COR-L47 (cell line): ENCODE data around the gene TMEM198.

ENCODE experiments used
- DNase-seq: peaks from one replicate; lab custom pipeline; 2025; lab: John Stamatoyannopoulos, UW

TMEM198 gene

DNA sequence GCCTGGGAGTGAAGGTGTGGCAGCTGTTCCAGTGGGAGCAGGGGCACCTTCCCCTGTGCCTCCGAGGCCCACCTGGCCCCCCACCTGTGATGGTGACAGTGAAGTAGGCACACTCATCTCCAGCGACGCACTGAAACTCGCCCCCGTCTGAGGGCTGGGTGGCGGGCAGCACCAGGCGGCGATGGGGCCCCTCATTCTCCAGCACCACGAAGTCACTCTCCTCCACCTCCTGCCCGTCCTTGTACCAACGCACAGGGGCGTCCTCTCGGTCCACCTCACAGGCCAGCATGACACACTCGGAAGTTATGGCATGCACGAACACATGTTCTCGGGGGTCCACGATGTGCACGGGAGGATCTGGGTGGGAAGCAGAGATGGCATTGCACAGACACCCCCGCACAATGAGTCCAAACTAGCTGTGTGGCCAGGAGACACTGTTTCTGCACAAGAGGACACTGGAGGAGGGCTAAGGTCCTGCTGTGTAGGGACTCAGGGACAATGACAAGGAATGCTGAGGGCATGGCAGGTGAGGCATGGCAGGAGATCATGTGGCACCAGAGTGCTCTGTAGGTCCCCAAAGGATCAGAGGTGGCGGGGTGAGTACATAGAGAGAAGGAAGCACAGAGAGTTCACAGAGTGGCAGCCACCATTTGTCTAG, 19.6 kb downstream of the TMEM198 start:
- DNase-seq, result no peak

DNA sequence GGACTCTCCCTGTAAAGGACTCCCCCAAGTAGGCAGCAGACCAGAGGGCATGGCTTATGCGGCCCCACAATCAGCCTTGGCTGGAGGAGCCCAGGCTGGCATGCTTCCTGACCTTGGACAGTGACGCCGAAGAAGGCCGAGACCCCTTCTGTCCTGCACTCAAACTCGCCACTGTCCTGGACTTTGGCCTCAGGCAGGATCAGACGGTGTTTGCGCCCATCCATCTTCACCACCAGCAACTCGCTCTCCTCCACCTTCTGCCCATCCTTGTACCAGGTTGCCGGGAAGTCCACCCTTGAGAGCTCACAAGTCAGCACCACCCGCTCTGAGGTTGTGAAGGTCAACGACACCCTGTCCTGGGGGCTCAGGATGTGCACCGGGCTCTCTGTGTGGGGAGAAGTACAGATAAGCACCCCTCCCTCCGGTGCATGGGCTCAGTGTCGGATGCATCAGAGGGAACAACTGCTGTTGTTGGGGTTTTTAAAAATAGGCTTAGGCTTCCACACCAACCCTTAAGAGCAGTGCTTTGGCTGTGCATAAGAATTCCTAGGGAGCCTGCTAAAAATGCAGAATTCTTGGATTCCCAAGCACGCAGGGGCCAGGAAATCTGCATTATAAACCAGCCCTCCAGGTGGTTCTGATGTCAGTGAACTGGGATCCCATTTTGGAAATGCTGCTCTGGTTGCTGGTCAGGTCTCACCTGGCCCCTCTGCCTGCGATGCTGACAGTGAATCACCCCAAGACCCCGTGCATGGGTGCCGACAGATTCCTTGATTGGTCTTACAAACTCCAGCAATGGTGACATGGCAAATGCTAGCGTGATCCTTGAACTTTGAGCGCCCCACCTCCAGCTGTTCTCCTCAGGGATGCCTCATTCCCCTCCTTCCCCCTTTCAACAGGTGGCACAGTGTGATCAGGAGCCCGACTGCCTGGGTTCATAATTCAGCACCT, 21.6 kb downstream of the TMEM198 start:
- DNase-seq, result no peak

DNA sequence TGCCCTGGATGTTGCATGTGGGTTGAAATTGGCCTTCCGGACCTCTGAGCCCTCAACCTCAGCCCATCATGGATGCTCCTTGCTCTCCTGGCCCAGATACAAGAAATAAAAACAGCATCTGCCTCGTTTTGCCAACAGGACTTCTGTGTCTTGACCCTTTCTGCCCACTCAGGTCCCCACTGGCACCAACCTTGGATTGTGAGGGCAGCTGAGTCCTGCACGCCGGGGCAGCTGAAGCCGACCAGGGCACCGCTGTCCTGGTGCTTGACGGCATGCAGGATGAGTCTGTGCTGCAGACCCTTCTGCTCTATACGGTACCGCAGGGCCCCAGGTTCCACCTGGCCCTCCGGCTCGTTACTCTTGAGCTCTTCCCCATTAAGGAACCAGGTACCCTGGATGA, 22.8 kb downstream of the TMEM198 start:
- DNase-seq, result no peak

DNA sequence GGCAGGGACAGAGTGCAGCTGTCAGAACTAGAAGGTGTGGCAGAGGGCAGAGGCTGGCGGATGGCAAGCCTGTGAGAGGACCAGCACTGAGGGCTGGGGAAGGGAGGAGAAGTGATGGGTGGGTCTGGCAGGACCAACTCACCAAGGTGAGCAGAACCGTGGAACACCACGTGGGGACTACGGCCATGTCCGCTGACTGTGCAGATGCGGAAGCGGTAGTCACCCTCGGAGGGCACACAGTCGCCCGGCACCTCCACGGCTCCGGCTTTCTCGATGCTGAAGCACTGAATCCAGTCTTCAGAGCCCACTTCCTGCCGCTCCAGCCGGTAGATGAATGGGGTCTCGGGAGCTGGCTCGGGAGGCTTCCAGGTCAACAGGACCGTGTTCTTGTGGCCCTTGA, 23.3 kb downstream of the TMEM198 start:
- no peak for DNase-seq

DNA sequence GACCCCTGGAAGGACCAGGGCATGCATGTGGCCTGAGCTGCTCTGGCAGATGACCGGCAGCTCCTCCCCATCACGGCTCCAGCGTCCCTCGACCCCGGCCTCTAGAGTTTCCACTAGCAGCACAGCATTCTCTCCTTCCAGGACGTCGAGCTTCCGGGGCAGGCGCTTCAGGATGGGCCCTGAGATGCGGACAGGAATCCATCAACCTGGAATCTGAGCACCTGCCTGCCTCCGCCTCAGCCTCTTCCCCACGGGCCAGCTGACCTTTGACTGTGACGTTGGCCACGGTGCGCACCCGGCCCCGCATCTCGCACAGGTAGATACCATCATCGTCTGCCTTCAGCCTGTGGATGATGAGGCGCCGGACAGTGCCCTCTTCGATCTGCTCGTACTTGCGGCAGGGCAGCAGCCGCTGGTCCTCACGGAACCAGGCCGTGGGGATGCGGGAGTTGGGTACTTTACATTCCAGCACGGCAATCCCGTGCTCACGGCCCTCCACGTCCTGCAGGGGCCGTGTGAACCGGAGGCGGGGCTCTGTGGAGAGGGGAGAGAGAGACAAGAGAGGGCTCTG, 24.0 kb downstream of the TMEM198 start:
- DNase-seq, result no peak

DNA sequence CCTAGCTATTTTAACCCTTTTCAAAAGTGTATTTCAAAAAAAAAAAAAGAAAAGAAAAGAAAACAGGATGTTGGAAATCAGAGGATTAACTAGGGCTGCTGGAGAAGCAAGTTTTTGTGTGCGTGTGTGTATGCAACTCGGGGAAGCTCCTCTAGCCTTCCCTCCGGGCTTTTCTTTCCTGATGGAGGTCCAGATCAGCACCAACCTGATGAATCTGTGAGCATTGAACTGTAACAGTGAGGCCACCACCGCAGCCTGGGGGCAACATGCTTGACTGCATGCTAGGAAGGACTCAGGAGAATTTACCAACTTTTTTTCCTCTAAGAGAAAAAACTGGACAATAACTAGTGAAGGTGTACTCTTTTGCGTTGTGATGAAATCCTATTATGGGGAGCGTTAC, 25.2 kb downstream of the TMEM198 start:
- no peak for DNase-seq

DNA sequence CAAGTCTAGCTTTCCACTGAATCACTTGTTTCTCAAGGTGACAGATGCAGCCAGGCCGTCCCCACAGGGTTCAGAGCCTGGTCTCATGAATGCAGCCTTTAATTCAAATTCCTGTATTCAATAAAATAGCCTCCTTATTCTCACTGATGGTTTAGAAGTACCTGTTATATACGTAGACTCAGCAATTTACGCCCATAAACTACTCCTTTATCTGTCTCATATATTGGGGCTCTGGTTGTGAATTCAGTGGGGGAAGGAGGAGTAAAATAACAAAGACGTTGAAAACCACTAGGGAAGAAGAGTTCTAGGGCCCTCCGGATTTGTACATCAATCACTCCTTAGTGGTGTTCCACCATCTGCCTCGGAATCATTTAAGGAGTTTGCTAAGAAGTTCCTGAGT, 25.8 kb downstream of the TMEM198 start:
- no peak for DNase-seq

DNA sequence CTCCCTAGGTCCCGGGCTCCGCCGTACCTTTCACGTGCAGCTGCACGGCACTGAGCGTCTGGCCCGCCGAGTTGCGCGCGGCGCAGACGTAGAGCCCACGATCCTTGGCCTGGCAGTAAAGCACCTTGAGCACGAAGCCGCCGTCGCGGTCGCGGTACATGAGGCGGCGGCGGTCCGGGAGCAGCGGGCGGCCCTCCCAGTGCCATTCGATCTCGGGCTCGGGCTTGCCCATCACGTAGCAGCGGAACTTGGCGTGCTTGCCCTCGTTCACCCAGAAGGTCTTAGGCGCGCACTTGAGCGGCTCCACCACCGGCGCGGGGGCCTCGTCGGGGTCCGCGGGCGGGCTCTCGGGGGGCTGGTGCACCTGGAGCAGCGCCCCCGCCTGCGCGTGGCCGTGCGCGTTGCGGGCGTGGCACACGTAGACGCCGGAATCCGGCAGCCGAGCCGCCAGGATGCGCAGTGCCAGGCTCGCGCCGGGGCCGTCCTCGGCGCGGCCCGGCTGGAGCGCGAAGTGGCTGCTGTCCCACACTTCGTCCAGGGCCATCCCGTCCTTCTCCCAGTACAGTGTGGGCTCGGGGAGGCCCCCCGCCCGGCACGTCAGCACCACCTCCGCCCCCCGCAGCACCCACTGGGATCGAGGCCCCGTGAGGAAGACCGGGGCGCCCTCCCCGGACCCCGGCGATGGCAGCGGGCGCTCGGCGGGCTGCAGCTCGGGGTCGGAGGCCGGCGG, 26.5 kb downstream of the TMEM198 start:
- peak; percentile 18 for DNase-seq

DNA sequence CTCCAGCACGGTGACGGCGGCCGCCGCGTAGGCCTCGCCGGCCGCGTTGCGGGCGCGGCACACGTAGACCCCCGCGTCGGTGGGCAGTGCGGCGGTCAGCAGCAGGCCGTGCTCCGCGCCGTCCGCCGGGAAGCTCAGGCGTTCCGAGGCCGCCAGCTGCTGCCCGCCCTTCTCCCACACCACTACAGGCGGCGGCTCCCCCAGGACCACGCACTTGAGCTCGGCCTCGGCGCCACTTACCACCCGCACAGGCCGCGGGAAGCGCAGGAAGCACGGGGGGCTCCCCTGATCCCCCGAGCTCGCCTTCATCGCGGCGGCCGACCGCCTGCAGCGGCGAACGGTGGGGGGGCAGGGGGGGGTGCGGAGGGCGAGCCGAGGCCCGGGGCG, 27.1 kb downstream of the TMEM198 start:
- DNase-seq, result no peak

DNA sequence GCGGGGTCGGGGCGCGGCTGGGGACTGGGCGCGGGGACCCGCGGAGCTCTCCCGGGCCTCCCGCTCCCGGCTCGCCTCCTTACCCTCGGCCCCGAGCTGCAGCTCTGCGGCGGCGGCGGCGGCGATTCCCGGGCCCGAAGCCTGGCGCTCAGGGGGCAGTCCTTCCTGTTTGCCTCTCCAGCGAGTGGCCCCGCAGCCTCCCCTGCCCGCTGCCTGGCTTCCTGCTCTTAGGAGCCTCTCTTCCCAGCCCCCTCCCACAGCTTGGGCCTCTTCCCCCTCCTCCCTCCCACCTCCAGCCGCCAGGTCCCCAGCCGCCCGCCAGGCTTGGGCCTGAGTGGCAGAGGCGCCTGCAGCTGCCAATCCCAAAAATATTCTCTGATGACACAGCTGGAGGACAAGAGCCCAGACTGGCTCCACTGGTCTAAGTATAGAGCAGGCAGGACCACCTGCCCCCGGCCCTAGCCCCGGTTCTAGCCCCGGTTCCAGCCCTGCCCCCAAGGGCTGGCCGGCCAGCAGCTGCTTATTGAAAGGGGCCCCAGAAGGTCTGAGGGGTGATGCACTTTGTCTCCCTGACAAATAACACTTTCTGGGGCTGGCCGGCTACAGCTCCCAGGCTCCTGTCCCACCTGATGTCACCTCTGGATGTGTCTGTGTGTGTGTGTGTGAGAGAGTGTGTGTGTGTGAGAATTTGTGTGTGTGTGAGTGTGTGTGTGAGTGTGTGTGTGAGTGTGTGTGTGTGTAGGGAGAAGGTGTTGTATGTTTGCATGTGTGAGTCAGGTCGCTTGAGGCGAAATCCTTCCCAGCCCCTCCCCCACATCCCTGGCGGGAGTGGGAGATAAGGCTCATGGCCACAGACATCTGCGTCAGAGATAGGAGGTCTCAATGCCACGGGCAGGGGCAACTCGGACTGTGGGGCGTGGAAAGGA, 27.7 kb downstream of the TMEM198 start, which contains the start of gene OBSL1:
Gene OBSL1, minus strand, starts transcription at position 229 of the 926 bp plus-strand sequence. CDS start 307 bp downstream, outside the sequence.
- DNase-seq, result peak; percentile 88

DNA sequence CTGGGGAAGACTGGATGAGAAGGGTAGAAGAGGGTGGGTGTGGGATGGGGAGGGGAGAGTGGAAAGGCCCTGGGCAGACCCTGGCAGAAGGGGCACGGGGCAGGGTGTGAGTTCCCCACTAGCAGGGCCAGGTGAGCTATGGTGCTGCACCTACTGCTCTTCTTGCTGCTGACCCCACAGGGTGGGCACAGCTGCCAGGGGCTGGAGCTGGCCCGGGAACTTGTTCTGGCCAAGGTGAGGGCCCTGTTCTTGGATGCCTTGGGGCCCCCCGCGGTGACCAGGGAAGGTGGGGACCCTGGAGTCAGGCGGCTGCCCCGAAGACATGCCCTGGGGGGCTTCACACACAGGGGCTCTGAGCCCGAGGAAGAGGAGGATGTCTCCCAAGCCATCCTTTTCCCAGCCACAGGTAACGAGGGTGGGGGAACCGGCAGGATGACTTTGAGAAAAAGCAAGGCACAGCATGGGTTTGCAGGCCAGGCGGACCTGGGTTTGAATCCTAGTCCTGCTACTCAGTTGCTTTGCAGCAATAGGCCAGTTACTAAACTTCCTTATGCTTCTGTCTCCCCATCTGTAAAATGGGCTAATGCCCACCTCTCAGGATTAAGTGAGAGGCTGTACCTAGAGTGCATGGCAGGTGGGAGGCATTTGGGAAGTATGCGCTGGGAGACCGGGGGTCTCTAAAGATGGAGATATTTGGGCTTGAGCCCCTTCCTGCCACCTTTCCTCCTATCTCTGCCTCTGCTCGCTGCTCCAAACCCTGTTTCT, 28.6 kb downstream of the TMEM198 start, which contains the start of gene INHA:
Gene INHA, plus strand, starts transcription at position 74 of the 765 bp plus-strand sequence. Its CDS starts 65 bp downstream, at position 139.
- DNase-seq, result no peak

DNA sequence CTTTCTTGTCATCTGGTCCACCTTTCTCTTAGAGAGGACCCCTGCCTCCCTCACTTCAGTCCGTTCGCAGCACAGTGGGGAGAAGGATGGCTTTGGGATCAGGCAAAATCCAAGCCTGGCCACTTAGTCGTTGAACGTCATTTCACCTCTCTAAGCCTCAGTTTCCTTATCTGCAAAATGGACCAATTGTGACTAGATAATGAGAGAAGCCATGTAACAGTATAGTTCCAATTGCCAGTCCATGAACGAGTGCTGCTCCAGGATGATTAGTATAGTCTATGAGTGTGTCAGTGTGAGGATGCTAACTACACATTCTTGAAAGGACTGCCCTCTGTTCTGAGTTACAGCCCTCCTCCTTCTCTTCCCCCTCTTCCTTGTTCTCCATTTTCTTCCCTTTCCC, 29.3 kb downstream of the TMEM198 start:
- no peak for DNase-seq

DNA sequence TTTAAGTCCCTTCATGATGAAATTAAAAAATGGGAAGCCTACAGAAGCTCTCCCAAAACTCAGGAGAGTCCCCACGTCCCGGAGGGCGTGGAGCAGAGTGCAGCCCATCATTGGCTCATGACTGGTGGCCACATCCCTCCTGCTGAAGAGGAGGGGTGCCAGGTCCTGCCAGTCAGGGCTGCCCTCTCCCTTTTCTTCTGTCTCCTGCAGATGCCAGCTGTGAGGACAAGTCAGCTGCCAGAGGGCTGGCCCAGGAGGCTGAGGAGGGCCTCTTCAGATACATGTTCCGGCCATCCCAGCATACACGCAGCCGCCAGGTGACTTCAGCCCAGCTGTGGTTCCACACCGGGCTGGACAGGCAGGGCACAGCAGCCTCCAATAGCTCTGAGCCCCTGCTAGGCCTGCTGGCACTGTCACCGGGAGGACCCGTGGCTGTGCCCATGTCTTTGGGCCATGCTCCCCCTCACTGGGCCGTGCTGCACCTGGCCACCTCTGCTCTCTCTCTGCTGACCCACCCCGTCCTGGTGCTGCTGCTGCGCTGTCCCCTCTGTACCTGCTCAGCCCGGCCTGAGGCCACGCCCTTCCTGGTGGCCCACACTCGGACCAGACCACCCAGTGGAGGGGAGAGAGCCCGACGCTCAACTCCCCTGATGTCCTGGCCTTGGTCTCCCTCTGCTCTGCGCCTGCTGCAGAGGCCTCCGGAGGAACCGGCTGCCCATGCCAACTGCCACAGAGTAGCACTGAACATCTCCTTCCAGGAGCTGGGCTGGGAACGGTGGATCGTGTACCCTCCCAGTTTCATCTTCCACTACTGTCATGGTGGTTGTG, 30.9 kb downstream of the TMEM198 start:
- no peak for DNase-seq

DNA sequence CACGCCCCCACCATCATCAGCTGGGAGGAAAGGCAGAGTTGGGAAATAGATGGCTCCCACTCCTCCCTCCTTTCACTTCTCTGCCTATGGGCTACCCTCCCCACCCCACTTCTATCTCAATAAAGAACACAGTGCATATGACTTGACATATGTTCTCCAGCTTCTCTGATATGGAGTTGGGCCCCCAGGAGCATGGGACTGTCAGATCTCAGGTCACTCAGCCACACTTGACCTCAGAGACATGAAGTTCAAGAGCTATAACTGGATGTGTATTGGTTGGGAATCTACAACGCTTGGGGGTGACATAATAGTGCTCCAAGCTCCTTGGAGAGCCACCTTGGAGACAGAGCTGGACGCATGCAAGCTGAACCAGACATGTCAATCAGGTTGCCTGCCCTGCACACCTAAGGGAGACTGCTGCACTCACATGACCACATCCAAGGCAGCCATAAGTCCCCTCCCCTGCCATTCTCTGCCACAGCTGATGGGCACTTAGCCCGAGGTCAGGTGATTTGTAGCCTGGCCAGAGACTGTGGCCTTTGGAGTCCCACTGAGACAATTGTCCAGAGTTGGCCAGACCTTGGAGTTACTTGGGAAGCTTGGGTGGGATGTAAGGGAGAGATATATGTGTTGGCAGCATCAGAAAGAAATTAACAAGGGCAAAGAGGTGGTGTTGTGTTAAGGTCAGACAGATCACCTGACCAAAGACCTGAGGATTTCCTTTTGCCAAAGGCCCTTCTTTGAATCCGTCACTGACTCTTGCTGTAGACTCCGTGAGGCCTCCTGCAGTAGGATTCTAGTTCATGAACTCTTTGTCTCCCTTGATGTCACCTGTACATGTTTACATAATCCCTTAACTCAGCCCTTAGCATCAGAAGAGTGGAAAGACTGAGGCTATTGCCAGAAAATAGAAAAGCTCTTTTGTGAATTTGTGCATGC, 32.0 kb downstream of the TMEM198 start:
- no peak for DNase-seq

DNA sequence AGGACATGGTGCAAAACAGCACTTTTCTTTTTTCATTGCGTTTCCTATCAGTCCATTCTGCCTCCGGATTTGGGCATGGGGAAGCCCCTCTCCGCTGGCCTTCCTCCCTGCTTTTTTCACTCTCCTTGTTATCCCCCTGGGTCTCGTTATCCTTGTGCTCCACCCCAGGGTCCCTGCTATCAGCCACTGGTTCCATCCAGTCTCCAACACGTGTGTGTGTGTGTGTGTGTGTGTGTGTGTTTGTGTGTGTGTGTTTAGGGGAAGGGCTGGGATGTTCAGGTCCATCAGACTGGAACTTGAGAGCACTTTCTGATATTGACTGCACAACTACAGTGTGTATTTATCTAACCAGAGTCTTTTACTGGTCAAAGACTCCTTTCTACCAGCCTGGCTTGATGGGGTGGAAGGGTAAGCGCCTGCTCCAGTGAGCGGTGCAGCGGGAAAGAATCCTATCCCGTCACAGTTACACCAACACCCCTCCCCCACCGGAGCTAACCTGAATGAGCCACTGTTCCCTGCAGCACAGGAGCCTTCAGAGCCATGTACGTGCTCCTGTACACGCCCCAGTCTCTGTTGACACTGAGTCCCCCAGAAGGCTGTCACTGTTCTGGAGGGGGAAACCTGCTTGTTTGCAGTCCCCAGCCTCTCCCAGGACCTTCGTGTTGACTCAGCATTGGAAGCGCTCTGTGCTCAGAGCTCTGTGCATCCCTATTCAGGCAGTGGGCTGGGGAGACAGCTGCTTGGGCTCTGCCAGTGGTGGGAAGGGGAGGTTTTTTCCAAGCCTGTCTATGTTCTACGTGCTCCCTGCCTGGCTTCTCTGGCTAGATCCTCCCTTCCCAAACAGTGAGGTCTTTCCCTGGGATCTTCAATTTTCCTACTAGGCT, 32.9 kb downstream of the TMEM198 start:
- no peak for DNase-seq

DNA sequence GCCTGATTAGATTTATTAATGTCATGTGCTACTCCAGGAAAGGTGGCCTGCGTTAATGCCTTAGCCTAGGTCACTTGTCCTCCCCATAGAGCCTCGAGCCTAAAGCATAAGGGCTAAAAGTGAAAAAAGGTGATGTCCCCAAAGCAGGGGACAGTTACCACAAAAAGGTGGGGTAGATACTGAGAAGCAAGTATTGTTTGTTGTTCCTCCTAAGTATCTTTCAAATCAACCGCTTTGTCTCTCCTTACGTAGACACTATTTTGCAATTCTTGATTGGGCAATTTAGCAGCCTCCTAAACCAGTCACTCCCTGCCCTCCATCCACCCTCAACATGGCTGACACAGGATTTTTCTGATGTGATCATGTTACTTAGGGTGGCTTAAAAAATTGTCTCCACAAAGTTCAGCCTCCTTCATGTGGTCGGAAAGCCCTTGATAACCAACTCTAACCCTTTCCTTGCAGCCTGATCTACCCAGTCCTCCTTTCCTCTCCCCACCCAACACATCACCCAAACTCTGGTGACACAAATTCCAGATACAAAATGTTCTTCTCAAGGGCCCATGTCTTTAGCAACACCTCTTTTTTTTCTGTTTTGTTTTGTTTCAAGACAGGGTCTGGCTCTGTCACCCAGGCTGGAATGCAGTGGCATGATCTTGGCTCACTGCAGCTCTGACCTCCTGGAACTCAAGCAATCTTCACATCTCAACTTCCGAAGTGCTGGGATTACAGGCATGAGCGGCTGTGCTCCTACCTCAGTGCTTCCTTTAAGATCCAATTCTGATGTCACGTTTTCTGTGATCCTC, 35.2 kb downstream of the TMEM198 start:
- no peak for DNase-seq
